Stimulated activated CD8-positive, alpha-beta memory T cell treated with anti-CD3 and anti-CD28 coated beads, Interleukin-15, amount 100 ng/mL, for 1 hour (primary cell): ENCODE measurements around the gene OR9K2.
"Not testable (repeated sequence)": the region's sequence is repeated elsewhere in the genome, so short reads cannot be mapped to it uniquely, and the experiment has no call there.

ENCODE experiments used
- DNase-seq: peaks from one replicate; pipeline ENCODE4 v3.0.0-alpha.2; 2020; ENCODE audit warnings: low read depth

The OR9K2 gene, protein sequence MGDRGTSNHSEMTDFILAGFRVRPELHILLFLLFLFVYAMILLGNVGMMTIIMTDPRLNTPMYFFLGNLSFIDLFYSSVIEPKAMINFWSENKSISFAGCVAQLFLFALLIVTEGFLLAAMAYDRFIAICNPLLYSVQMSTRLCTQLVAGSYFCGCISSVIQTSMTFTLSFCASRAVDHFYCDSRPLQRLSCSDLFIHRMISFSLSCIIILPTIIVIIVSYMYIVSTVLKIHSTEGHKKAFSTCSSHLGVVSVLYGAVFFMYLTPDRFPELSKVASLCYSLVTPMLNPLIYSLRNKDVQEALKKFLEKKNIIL

DNA sequence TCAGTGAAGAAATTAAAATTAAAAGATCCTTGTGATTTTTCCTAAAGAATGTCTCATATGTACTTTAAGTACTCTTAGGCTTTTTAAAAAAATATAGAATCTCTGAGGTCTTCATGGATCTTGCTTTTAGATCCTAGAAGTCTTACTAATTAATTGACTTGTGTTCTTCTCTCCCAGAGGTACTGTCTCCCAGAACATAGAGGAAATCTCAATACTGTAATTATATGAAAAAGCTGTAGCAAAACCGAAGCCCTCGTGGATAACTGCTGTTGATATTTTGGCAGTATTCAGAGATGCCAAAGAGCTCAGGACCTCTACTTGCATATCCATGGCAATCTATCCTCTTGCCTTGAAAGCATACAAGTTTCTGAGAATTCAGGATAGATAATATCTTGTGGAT is at the start of gene OR9K2:
Gene OR9K2 (plus strand): TSS at position 301 of the 400 bp plus-strand sequence. CDS start 3,429 bp downstream, outside the sequence.
- no peak for DNase-seq

DNA sequence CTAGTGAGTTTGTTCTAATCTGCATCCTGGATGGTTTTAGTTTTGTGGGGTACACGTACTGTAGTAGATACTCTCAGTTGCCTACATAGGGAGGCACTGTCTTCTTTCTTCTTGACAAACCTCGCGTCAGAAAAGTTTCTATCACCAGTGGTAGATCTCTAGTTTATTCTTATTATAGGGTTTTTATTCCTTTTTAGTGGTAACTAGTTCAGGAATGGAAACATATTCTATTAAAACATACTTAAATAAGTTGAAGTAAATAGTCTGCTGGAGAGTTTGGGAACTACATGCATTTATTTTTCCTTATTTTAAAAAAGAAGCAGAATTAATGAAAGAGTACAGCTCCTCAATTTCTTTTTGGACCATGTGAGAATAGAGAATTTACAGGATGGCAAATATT is 33.6 kb upstream of the OR9K2 start:
- no peak for DNase-seq

DNA sequence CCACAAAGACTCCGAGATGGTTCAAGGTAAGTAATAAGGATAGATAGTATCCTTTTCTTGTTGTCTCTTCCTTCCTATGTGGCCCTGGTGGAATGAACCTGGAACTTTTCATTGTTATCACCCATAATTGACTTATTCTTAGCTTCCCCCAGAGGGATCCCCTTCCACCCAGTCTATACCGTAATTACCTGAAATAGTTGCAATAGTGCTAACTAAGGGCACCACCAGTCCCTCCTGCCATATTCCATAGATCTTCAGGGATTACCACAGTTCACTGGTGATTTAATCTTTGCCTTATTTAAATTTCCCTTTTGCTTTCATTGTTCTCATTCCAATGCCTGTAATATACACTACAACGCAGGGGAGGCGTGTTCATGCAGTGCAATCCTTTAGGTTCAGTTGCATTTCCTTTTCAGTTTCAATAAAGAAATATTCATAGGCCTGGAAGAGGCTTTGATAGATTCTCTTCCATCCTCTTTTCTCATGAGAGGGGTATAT is 13.8 kb upstream of the OR9K2 start:
- DNase-seq = no peak

DNA sequence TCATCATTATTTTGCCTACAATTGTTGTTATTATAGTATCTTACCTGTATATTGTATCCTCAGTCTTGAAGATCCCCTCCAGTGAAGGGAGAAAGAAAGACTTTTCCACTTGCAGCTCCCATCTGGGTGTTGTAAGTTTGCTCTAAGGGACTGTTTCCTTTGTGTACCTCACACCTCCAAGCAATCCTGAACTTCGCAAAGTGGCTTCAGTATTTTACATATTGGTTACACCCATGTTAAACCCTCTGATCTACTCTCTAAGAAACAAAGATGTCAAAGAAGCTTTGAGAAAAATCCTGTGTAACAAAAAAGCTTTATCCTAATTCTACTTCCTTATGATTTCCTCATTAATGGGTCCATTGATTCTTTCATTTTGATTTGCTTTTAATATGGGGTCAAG is 10.1 kb upstream of the OR9K2 start:
- no peak for DNase-seq

DNA sequence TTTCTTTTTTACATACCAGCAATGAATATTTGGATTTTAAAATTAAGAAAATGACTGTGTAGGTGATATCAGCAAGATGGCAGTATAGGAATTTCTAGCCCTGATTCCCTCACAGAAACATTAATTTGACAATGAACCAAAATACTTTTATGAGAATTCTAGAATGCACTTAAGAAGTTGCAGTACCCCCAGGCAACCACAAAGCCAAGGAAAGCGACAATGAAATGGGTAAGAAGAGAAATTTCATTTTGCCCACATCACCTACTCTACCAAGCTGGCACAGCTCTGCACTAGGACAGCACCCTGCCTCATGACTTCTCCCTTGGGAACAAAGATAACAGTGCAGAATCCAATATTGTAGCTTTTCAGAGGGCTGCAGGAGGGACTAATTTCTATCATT is 6.6 kb downstream of the OR9K2 start:
- no peak for DNase-seq

DNA sequence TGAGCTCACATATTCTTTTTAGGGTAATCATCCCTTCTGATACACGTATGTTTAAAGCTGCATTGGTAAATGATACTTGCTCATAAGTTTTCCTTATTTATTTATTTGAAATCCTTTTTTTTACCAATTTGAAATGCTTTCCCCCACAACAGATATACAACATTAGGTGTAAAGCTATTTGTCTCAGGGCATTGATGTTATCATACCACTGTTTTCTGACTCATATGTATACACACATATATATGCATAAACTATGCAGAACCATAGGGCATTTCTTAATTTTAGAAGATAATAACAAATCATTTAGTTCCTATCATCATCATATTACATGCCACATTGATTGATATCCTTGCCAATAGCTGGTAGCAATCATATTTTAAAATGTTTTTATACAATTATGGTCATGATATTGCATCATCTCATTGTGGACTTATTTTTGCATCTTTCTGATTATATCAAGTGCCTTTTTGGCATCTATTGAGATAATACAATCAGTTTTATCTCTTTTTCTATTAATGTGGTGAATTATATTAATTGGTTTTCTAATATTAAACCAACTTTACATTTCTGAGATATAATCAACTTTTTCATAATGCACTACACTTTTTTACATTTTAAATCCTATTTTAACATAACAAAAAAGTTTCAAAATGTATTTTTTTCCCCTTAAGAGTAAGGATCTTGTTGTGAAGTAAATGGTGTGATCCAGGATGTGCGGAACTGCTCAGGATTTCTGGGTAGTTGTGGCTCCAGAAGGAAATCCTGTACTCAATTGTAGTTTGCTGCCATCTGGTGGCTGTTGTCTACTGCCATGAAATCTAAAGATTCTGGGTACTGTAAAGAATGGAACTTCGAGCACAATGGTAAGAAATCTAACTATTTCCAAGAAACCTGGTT is 16.7 kb downstream of the OR9K2 start:
- DNase-seq = peak; percentile 8

DNA sequence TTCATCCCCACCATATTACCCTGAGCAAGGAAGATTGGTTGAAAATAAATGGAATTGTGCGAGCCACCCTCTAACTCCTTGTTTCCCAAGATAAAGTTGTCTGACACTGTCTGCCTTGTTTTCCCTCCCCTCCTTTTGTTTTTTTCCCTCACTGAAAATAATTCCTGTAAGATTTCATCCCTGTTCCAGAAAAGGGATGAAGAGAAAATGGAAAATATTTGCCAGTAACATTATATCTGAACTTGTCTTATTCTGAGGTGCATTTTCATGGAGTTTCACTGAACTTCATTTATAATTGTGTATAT is 17.3 kb downstream of the OR9K2 start:
- DNase-seq = no peak

DNA sequence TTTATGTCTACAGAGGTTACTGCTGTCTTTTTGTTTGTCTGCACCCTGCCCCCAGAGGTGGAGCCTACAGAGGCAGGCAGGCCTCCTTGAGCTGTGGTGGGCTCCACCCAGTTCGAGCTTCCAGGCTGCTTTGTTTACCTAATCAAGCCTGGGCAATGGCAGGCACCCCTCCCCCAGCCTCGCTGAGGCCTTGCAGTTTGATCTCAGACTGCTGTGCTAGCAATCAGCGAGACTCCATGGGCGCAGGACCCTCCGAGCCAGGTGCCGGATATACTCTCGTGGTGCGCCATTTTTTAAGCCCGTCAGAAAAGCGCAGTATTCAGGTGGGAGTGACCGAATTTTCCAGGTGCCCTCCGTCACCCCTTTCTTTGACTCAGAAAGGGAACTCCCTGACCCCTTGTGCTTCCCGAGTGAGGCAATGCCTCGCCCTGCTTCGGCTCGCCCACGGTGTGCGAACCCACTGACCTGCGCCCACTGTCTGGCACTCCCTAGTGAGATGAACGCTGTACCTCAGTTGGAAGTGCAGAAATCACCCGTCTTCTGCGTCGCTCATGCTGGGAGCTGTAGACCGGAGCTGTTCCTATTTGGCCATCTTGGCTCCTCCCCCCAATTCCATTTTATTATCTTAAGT is 40.9 kb downstream of the OR9K2 start:
- not testable (repeated sequence) for DNase-seq

DNA sequence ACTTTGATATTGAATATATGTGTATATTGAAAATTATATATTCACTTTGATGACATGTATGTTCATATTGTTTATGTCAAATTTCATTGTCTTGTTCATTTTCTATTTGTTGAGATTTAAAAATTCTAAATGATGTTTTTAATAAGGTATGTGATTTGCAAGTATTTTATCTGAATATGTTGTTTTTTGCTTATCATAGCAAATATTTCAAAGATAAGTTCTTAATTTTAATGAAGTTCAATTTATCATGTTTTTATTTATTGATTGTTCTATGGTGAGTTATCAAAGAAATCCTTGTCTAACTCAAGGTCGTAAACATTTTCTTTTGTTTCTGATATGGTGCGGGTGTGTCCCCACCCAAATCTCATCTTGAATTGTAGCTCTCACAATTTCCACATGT is 45.2 kb downstream of the OR9K2 start:
- DNase-seq = no peak

DNA sequence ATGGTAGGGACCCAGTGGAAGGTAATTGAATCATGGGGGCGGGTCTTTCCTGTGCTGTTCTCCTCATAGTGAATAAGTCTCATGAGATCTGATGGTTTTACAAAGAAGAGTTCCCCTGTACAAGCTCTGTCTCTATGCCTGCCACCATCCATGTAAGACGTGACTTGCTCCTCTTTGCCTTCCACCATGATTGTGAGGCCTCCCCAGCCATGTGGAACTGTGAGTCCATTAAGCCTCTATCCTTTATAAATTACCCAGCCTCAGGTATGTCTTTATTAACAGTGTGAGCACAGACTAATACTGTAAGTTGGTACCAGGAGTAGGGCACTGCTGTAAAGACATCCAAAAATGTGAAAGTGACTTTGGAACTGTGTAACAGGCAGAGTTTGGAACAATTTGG is 45.6 kb downstream of the OR9K2 start:
- not testable (repeated sequence) for DNase-seq

DNA sequence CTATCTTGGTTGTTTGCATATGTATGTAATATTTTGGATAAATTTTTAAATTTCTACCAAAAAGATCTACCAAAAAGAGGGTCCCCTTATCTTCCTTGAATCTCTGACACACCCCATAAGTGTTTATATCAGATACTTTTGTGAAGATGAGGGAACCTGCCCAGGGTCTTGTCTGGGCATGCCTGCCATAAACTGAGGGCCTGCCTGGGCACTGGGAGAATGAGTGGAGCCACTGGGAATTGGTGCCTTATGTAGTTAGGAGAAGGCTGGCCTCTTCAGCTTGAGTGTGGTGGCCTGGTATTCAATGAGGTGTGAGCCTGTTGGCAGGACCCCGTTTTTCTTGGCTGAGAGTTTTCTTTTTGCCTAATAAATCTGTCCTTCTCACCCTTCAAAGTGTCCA is 46.5 kb downstream of the OR9K2 start:
- no peak for DNase-seq

DNA sequence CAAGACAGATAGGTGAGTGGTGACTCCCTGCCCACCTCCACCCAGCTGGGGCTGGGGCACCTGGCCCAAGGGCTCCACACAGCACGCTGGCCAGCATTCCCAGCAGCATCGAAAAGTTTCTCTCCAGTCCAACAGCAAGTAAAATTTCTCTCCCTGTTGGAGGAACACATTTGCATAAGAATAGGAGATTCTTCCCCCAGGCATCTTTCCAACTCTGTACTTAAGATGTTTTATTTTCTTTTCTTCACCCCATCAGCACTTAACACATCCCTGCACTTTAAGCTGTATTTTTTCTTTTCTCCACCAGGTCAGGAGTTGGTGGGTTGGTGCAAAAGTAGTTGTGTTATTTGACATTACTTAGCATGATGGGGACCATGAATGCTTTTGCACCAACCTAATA is 47.2 kb downstream of the OR9K2 start:
- DNase-seq = no peak
